DND-41 (cell line): Measurements from ENCODE around the gene NAA35.

ENCODE experiments used
- ATAC-seq: fragments of 200-7000 bp; cut with Tn5 transposase; 3 replicates; pipeline ENCODE4 v1.9.1; 2021; ENCODE audit warnings: low read depth; ENCODE audit not compliant: insufficient read depth
- DNase-seq: peaks from one replicate; pipeline ENCODE4 v3.0.0-alpha.2; 2020
- H2AFZ ChIP-seq: 2 replicates; pipeline ENCODE4 v1.6.0; 2012; ENCODE audit warnings: low read depth, low read length
- H3K27ac ChIP-seq: 2 replicates; pipeline ENCODE4 v1.5.1; 2012; ENCODE audit warnings: low read length, inconsistent platforms
- H3K27me3 ChIP-seq: fragments of 200-600 bp; sonication (generic); 2 replicates; pipeline ENCODE4 v1.6.0; 2012; ENCODE audit warnings: low read length, mild to moderate bottlenecking, inconsistent platforms; ENCODE audit not compliant: insufficient read depth, poor library complexity
- H3K36me3 ChIP-seq: 2 replicates; pipeline ENCODE4 v1.5.1; 2012; ENCODE audit warnings: low read length, inconsistent platforms; ENCODE audit not compliant: insufficient read depth
- H3K4me1 ChIP-seq: 2 replicates; pipeline ENCODE4 v1.5.1; 2012; ENCODE audit warnings: mild to moderate bottlenecking, low read length; ENCODE audit not compliant: insufficient read depth
- H3K4me2 ChIP-seq: 2 replicates; pipeline ENCODE4 v1.6.0; 2012; ENCODE audit warnings: mild to moderate bottlenecking, moderate library complexity, low read length, inconsistent platforms; ENCODE audit not compliant: insufficient read depth
- H3K4me3 ChIP-seq, 2 experiments: fragments of 200-600 bp in 1 of 2; shearing (Covaris generic) in 1 of 2; 2 replicates each; pipeline ENCODE4 v1.5.1; 2012 to 2016; ENCODE audit warnings: inconsistent platforms in 2 of 2, low read length in 2 of 2, mild to moderate bottlenecking in 2 of 2, low read depth in 1 of 2, moderate library complexity in 1 of 2
- H3K79me2 ChIP-seq: 2 replicates; pipeline ENCODE4 v1.6.0; 2012; ENCODE audit warnings: low read length, inconsistent platforms; ENCODE audit not compliant: insufficient read depth
- H3K9ac ChIP-seq: 2 replicates; pipeline ENCODE4 v1.6.0; 2012; ENCODE audit warnings: low read depth, mild to moderate bottlenecking, inconsistent platforms, low read length, moderate library complexity
- H3K9me3 ChIP-seq: 2 replicates; pipeline ENCODE4 v1.5.1; 2012; ENCODE audit warnings: low read length, moderate library complexity, mild to moderate bottlenecking, inconsistent platforms; ENCODE audit not compliant: insufficient read depth, severe bottlenecking
- H4K20me1 ChIP-seq: 2 replicates; pipeline ENCODE4 v1.6.0; 2012; ENCODE audit warnings: low read length; ENCODE audit not compliant: insufficient read depth
- CTCF ChIP-seq: IDR thresholded peaks from 2 replicates; pipeline ENCODE4 v1.5.1; 2012; ENCODE audit warnings: borderline replicate concordance, low read length, moderate library complexity, mild to moderate bottlenecking; ENCODE audit not compliant: poor library complexity, severe bottlenecking; ENCODE audit errors: extremely low read depth
- EZH2 ChIP-seq: IDR thresholded peaks from 3 replicates; pipeline ENCODE4 v1.6.1; 2012; ENCODE audit warnings: borderline replicate concordance, low read depth, mild to moderate bottlenecking, moderate library complexity, low read length, inconsistent platforms; ENCODE audit not compliant: severe bottlenecking

NAA35 gene

GRCh38 chr9:85941966-85942912 lies 1.3 kb downstream of the NAA35 start:
- Histone ChIP-seq H3K27ac (peak overlapping the region; percentile 68; the same call in 1 of the 2 replicates), H4K20me1 (peaks cover 3% of the 10 kb centered on the region; the same call in 1 of the 2 replicates)
- TF ChIP-seq EZH2 (no peak), CTCF (no peak)

GRCh38 chr9:85942913-85943709 lies 2.2 kb downstream of the NAA35 start:
- Histone ChIP-seq H3K27ac (no peak overlapping the region), H3K4me1 (peaks cover 45% of the 10 kb centered on the region), H4K20me1 (peaks cover 6% of the 10 kb centered on the region; the same call in 1 of the 2 replicates), H2AFZ (no peak overlapping the region), H3K79me2 (peaks cover 74% of the 10 kb centered on the region), H3K9me3 (no peaks in the 10 kb centered on the region), H3K4me2 (peak overlapping the region; percentile 74), H3K9ac (peak overlapping the region; percentile 85; the same call in 1 of the 2 replicates), H3K4me3 (peak overlapping the region in 1 of 2 experiments; percentile 90; a peak in 1 of 4 replicates), H3K27me3 (no peaks in the 10 kb centered on the region), H3K36me3 (peaks cover 46% of the 10 kb centered on the region)
- DNase-seq (no peak), ATAC-seq (no peak)
- TF ChIP-seq CTCF (no peak), EZH2 (no peak)

More at GRCh38 chr9:85941966-85942912, 1.3 kb downstream of the NAA35 start:
- H3K9me3 ChIP-seq, result no peaks in the 10 kb centered on the region
- H3K27me3 ChIP-seq, result no peaks in the 10 kb centered on the region
- peaks cover 66% of the 10 kb centered on the region for H3K79me2 ChIP-seq
- H3K36me3 ChIP-seq, result peaks cover 38% of the 10 kb centered on the region
- H3K9ac ChIP-seq, result peak overlapping the region; percentile 85
- ATAC-seq (no peak), DNase-seq (no peak)
- peak overlapping the region; percentile 80 for H2AFZ ChIP-seq
- H3K4me2 ChIP-seq, result peak overlapping the region; percentile 74
- peak overlapping the region; percentile 86 to 90 for H3K4me3 ChIP-seq
- peaks cover 45% of the 10 kb centered on the region for H3K4me1 ChIP-seq

- H3K27me3 ChIP-seq, result no peaks in the 10 kb centered on the region
- H3K4me3 ChIP-seq, result no peak overlapping the region
- peaks cover 45% of the 10 kb centered on the region for H3K4me1 ChIP-seq
- no peaks in the 10 kb centered on the region for H3K9me3 ChIP-seq
- no peak overlapping the region for H3K27ac ChIP-seq
- H3K4me2 ChIP-seq, result peak overlapping the region; percentile 74
- no peak for DNase-seq
- no peak for TF ChIP-seq EZH2
- no peak for TF ChIP-seq CTCF
- no peak overlapping the region for H2AFZ ChIP-seq
- ATAC-seq, result no peak
- H3K36me3 ChIP-seq, result peaks cover 53% of the 10 kb centered on the region
- H4K20me1 ChIP-seq, result peaks cover 9% of the 10 kb centered on the region; the same call in 1 of the 2 replicates
- H3K9ac ChIP-seq, result no peak overlapping the region; the same call in 1 of the 2 replicates
- H3K79me2 ChIP-seq, result peaks cover 82% of the 10 kb centered on the region
Measured at GRCh38 chr9:85943757-85944430, 2.9 kb downstream of the NAA35 start.
